HG02840 (cell line): ENCODE data around the gene SCAMP4.

Experiments used
- ATAC-seq: cut with Tn5 transposase; IDR thresholded peaks from one replicate; pipeline ENCODE4 v1.9.1; 2021; ENCODE audit warnings: mild to moderate bottlenecking, moderate library complexity, moderate number of reproducible peaks; ENCODE audit not compliant: unreplicated experiment, low FRiP score

Gene SCAMP4

GRCh38 chr19:1954532-1954933 lies 49.3 kb downstream of the SCAMP4 start:
- no peak for ATAC-seq

GRCh38 chr19:1955171-1956121 lies 50.2 kb downstream of the SCAMP4 start:
- no peak for ATAC-seq

GRCh38 chr19:1956122-1956494 lies 50.9 kb downstream of the SCAMP4 start:
- ATAC-seq: no peak

- no peak for ATAC-seq
Measured at GRCh38 chr19:1956868-1957492, 51.8 kb downstream of the SCAMP4 start.

DNA sequence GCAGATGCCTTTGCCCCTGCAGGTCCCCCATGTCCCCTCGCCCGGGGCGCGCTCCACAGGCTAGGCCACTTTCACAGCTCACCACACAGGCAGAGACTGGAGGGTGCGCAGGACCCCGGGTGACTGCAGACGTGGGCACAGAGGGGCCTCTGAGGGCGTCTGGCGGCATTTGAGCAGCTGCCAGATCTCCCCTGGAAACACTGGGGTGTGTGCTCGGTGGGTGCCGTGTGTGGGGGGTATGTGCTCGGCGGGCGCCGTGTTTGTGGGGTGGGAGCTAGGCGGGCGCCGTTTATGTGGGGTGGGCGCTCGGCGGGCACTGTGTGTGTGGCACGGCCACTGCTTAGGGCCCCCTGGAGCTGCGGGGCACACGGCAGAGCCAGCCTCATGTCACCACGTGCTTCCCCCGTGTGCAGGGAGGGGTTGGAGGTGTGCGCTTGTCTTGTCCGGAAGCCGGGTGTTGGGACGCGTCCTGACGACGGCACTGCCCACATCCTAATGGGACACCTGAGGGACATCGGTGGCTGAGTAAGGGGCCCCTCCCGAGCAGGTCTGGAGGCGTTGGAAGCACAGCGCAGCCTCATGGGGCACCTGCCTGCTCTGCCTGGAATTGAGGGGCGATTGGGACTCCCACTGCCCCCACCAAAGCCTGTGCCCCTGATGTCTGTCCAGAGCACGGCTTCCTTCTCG lies 52.5 kb downstream of the SCAMP4 start:
- ATAC-seq: no peak

DNA sequence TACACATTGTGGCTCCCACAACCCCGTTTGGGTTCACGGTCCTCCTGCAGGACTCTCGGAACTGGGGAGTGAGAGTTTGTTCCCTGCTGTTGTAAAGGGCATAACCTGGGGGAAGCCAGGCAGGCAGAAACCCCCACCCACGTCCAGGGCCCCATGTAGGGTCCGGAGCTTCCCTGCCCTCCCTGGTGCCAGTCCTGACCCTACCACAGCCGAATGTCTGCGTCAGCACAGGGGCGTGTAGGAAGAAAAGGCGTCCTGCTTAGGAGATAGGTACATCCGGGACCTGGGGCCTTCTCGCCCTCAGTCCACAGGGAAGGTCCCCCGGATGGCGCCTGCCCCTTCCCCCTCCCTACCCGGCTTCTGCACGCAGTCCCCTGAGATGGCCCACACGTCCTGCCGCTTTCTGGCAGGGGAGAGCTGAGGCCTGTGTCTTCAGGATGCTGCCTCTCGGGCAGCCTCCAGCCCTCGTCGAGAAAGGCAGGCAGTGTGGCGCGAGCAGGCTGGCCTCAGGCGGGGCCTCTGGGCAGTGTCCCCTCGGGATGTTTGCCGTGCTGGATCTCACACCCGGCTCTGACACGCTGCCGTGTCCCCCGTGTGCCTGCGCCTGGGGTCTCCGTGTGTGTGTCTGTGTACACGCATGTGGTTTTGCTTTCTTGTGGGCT lies 54.9 kb downstream of the SCAMP4 start:
- ATAC-seq: no peak

- no peak for ATAC-seq
Measured at GRCh38 chr19:1961000-1961883, 56.0 kb downstream of the SCAMP4 start.

DNA sequence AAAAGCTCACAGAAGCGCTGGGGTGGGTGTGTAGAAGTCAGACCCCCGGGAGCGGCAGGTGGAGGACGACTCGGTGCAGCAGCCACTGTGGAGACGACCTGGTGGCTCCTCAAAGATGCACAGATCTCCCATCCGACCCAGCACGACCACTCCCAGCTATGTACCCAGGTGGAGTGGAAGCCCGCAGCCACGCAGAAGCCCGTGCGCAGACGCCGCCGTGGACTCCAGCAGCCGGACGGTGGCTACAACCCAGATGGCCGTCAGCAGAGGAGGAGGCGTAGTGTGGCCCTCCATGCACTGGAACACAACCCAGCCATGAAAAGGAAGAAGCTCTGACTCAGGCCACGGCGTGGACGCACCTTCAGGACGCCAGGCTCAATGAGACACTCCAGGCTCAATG lies 57.5 kb downstream of the SCAMP4 start:
- no peak for ATAC-seq

GRCh38 chr19:1967087-1967608 lies 61.9 kb downstream of the SCAMP4 start:
- ATAC-seq: no peak

DNA sequence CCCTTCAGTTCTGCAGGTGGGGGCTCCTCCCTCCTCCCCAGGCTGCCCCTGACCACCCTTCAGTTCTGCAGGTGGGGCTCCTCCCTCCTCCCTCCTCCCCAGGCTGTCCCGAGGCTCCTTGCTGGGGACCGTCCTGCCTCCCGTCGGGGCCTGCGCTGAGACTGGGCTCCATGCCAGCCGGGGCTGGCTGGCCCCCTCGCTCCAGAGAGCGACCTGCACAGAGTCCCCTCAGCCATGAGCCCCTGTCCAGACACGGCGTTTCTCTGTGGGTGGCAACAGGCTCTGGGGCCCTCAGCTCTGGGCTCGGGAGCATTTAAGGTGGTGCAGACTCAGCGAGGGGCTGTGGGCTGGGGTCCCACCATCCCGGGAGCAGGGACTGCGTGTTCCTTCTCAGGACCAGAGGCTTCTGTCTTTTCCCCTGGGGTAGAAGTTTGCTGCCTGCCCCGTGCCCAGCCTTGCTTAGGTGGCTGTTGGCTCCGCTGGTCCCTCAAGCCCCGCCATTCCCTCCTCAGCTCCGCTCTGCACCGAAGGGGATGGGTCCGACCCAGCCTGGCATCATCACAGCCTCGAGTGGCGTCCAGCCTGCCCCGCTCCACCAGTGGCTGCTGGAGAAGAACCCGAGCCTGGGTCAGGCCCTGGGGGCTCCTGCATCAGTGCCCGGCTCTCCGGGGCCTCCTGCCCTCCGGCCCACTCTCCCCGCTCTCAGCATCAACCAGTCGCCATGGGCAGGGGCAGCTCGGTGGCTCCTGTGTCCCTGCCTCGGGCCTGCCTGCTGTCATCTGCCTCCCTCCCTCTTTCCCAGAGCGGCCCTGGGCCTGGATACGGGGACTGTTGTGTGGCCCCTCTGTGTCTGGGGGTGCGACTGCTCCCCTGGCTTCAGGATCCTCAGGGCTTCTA lies 63.3 kb downstream of the SCAMP4 start:
- ATAC-seq: no peak

- ATAC-seq: no peak
Measured at GRCh38 chr19:1969176-1970002, 64.2 kb downstream of the SCAMP4 start.

DNA sequence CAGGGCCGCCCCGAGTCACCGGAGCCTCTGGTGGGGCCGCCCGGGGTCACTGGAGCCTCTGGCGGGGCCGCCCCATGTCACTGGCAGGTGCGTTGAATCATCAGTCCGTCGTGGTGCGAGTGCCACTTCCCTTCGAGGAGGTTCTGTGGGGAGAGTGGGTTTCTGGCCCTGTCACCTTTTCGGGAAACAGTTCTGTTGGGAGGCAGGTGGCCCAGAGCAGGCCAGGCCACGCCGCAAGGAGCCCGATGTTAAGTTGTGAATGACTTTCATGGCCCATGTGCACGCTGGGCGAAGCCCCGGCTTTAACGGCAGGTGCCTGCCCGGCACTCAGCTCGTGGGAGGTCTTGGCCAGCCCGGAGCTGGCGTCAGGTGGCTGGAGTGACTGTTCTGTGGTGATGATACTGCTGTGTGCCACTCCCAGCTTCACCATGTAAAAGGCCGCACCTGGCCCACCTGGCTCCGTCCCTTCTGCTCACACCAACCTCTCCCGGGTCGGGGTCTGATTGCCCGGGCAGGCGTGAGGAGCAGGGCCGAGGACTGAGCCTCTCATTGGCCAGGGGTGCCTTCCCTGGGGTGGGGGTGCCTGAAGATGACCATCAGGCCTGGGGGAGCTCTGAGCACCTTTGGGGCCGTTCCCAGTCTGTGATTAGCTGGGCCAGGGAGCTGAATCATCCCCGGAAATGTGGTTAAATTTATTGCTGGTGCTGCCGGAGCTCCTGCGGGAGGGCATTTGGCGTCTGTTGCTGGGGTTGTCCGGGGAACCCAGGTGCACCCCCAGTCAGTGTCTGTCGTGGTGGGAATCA lies 65.0 kb downstream of the SCAMP4 start:
- no peak for ATAC-seq

GRCh38 chr19:1970806-1971502 lies 65.8 kb downstream of the SCAMP4 start:
- ATAC-seq: no peak

DNA sequence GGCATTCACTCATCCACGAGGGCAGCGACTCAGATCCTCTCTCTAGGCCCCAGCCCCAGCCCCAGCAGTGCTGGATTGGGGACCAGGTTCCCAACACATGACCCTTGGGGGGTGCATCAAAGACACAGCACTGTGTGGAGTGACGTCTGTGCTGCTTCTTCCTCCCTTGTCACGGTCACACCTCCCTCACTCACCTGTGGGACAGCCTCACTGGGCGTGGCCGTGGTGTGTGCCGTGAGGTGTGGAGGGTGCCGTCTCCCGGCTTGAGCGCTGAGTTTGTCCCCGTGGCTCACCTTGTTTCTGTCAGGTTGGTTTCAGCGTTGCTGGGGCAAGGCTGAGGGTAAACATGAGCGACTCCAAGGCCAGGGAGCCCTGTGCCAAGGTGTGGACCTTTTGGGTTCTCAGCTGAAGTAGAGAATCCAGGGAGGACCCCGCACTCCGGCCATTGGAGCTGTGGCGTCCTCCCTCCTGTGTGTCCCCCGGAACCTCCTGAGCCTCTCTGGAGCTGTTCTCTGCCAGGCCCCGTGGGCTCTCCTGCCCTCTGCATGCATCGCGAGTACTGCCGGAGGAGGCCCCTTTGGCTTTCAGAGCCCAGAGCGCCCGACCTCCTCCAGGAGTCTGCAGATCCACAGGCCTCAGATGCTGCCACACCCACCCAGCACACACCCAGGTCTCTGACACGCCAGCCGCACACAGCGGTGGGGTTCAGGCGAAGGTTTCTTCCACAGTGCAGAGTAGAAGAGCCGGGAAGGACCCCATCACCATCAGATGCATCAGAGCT lies 69.4 kb downstream of the SCAMP4 start:
- no peak for ATAC-seq

- ATAC-seq: no peak
Measured at GRCh38 chr19:1975162-1975480, 69.9 kb downstream of the SCAMP4 start.
